Loucy (cell line): ENCODE results near the gene TMEM135.

Experiments
- H2AFZ ChIP-seq: fragments of 200-600 bp; sonication (generic); 2 replicates; pipeline ENCODE4 v1.6.0; 2016; ENCODE audit warnings: antibody characterized with exemption, mild to moderate bottlenecking, low read length, moderate library complexity
- H3F3A ChIP-seq: fragments of 200-600 bp; 2 replicates; pipeline ENCODE4 v1.6.0; 2016; ENCODE audit warnings: antibody characterized with exemption, low read depth, mild to moderate bottlenecking
- H3K27me3 ChIP-seq: fragments of 200-600 bp; sonication (generic); 2 replicates; pipeline ENCODE4 v1.6.1; 2014; ENCODE audit warnings: low read length, mild to moderate bottlenecking; ENCODE audit not compliant: insufficient read depth, poor library complexity, severe bottlenecking
- H3K36me3 ChIP-seq: fragments of 200-600 bp; sonication (generic); 2 replicates; pipeline ENCODE4 v1.6.1; 2016; ENCODE audit warnings: low read length; ENCODE audit not compliant: insufficient read depth
- H3K4me1 ChIP-seq: fragments of 200-600 bp; sonication (generic); 2 replicates; pipeline ENCODE4 v1.5.1; 2014; ENCODE audit warnings: low read length, mild to moderate bottlenecking; ENCODE audit not compliant: insufficient read depth, poor library complexity, severe bottlenecking
- H3K4me2 ChIP-seq: fragments of 200-600 bp; sonication (generic); 2 replicates; pipeline ENCODE4 v1.6.0; 2014; ENCODE audit warnings: antibody characterized with exemption, low read length, low read depth, mild to moderate bottlenecking; ENCODE audit not compliant: poor library complexity, severe bottlenecking
- H3K4me3 ChIP-seq: fragments of 200-600 bp; sonication (generic); 2 replicates; pipeline ENCODE4 v1.5.1; 2014; ENCODE audit warnings: low read length, mild to moderate bottlenecking, mixed read lengths; ENCODE audit not compliant: poor library complexity, severe bottlenecking
- H3K79me2 ChIP-seq: fragments of 200-600 bp; sonication (generic); 2 replicates; pipeline ENCODE4 v1.6.1; 2014; ENCODE audit warnings: low read length; ENCODE audit not compliant: insufficient read depth
- H3K9ac ChIP-seq: fragments of 200-600 bp; sonication (generic); 2 replicates; pipeline ENCODE4 v1.6.0; 2014; ENCODE audit warnings: mild to moderate bottlenecking, low read depth, low read length, moderate library complexity; ENCODE audit not compliant: poor library complexity, severe bottlenecking
- H3K9me2 ChIP-seq: fragments of 200-600 bp; sonication (generic); replicated peaks from 2 replicates; pipeline ENCODE4 v1.6.1; 2016; ENCODE audit warnings: low read depth, low read length, mixed read lengths
- H3K9me3 ChIP-seq: fragments of 200-600 bp; sonication (generic); 2 replicates; pipeline ENCODE4 v1.6.1; 2014; ENCODE audit warnings: mild to moderate bottlenecking, antibody characterized with exemption, low read length, low read depth; ENCODE audit not compliant: insufficient read depth
- H4K20me1 ChIP-seq: fragments of 200-600 bp; sonication (generic); 2 replicates; pipeline ENCODE4 v1.6.0; 2014; ENCODE audit warnings: antibody characterized with exemption, low read length, mild to moderate bottlenecking; ENCODE audit not compliant: insufficient read depth, poor library complexity, severe bottlenecking
- CTCF ChIP-seq: fragments of 200-600 bp; sonication (generic); conservative IDR thresholded peaks from 2 replicates; pipeline ENCODE4 v1.5.1; 2014; ENCODE audit warnings: mild to moderate bottlenecking, antibody characterized with exemption, low read length
- EZH2phosphoT487 ChIP-seq: fragments of 200-600 bp; IDR thresholded peaks from 2 replicates; pipeline ENCODE4 v1.6.1; 2018; ENCODE audit warnings: antibody characterized with exemption, mild to moderate bottlenecking, moderate library complexity, borderline replicate concordance

Gene TMEM135

GRCh38 chr11:87007963-87008362 lies 29.8 kb upstream of the TMEM135 start:
- Histone ChIP-seq H3K36me3 (no peaks in the 10 kb centered on the region), H2AFZ (no peak overlapping the region), H3K9me2 (no peaks in the 10 kb centered on the region), H3K4me1 (peaks cover 4% of the 10 kb centered on the region), H3K4me2 (no peak overlapping the region), H3K79me2 (no peaks in the 10 kb centered on the region), H3F3A (no peaks in the 10 kb centered on the region), H3K4me3 (no peak overlapping the region), H3K27me3 (no peaks in the 10 kb centered on the region), H4K20me1 (no peaks in the 10 kb centered on the region), H3K9me3 (no peaks in the 10 kb centered on the region), H3K9ac (no peak overlapping the region)
- no peak for TF ChIP-seq CTCF

GRCh38 chr11:87012089-87012488 lies 25.6 kb upstream of the TMEM135 start:
- H3K4me3 ChIP-seq = no peak overlapping the region
- no peaks in the 10 kb centered on the region for H3K9me2 ChIP-seq
- H3K4me2 ChIP-seq = no peak overlapping the region
- no peaks in the 10 kb centered on the region for H3K9me3 ChIP-seq
- H4K20me1 ChIP-seq = no peaks in the 10 kb centered on the region
- H3K27me3 ChIP-seq = no peaks in the 10 kb centered on the region
- peak overlapping the region; percentile 68 for H2AFZ ChIP-seq
- H3K4me1 ChIP-seq = peaks cover 4% of the 10 kb centered on the region
- H3K36me3 ChIP-seq = no peaks in the 10 kb centered on the region
- H3K9ac ChIP-seq = no peak overlapping the region
- no peaks in the 10 kb centered on the region for H3F3A ChIP-seq
- H3K79me2 ChIP-seq = no peaks in the 10 kb centered on the region
- TF ChIP-seq EZH2phosphoT487 (no peak), CTCF (no peak)

GRCh38 chr11:87012673-87013072 lies 25.1 kb upstream of the TMEM135 start:
- H3K9me3 ChIP-seq = no peaks in the 10 kb centered on the region

More at GRCh38 chr11:87012673-87013072, 25.1 kb upstream of the TMEM135 start:
- H3F3A ChIP-seq = no peaks in the 10 kb centered on the region
- no peak overlapping the region for H3K4me3 ChIP-seq
- no peak overlapping the region for H3K4me2 ChIP-seq
- no peaks in the 10 kb centered on the region for H3K36me3 ChIP-seq
- H3K4me1 ChIP-seq = peaks cover 4% of the 10 kb centered on the region
- no peak for TF ChIP-seq CTCF
- TF ChIP-seq EZH2phosphoT487 = no peak
- H3K27me3 ChIP-seq = no peaks in the 10 kb centered on the region
- no peaks in the 10 kb centered on the region for H3K79me2 ChIP-seq
- no peak overlapping the region for H3K9ac ChIP-seq
- H2AFZ ChIP-seq = peak overlapping the region; percentile 68
- H3K9me2 ChIP-seq = no peaks in the 10 kb centered on the region
- H4K20me1 ChIP-seq = no peaks in the 10 kb centered on the region
